SK-N-SH (cell line): Measurements from ENCODE around the gene GALNT1. TPM values are rescaled to one million over a fixed set of nuclear protein-coding genes. Genes with fewer than 3 reads are reported as not detected.

Experiments used
- CTCF ChIA-PET: fragments of 300-600, 350-600 bp; formaldehyde crosslinking; extraction: SDS; loops from one replicate; lab custom pipeline; 2021; lab: Yijun Ruan, JAX
- POLR2A ChIA-PET: fragments of 350-600 bp; sonication (Branson Sonifier 250); formaldehyde crosslinking; extraction: SDS; loops from one replicate; lab custom pipeline; 2020; ENCODE audit warnings: antibody characterized with exemption, inconsistent platforms; lab: Yijun Ruan, JAX
- DNase-seq: peaks from one replicate; pipeline ENCODE4 v3.0.0; 2012
- H2AFZ ChIP-seq: fragments of 200-600 bp; sonication (generic); 2 replicates; pipeline ENCODE4 v1.8.1; 2016; ENCODE audit warnings: antibody characterized with exemption, mild to moderate bottlenecking, low read depth
- H3F3A ChIP-seq: fragments of 200-600 bp; sonication (generic); replicated peaks from 2 replicates; pipeline ENCODE3; 2016; ENCODE audit warnings: antibody characterized with exemption, mild to moderate bottlenecking; ENCODE audit not compliant: insufficient read depth
- H3K27ac ChIP-seq, 2 experiments: fragments of 200-500 bp in 1 of 2; fragments of 200-600 bp in 1 of 2; sonication (Bioruptor generic) in 1 of 2; sonication (generic), shearing (Covaris generic) in 1 of 2; 2 replicates each; pipeline versions ENCODE4 v1.5.1 to v1.6.1; 2014 to 2016; ENCODE audit warnings: low read depth in 2 of 2, inconsistent platforms in 1 of 2, low read length in 1 of 2, mild to moderate bottlenecking in 1 of 2, mixed read lengths in 1 of 2
- H3K27me3 ChIP-seq: fragments of 200-600 bp; sonication (generic), shearing (Covaris generic); 2 replicates; pipeline ENCODE4 v1.6.1; 2016; ENCODE audit warnings: mixed run types; ENCODE audit not compliant: insufficient read depth
- H3K36me3 ChIP-seq, 2 experiments: fragments of 200-500 bp in 1 of 2; fragments of 200-600 bp in 1 of 2; sonication (Bioruptor generic) in 1 of 2; sonication (generic) in 1 of 2; replicated peaks in 1 of 2; 2 replicates each; pipeline versions ENCODE3 to v1.5.1; 2014 to 2016; ENCODE audit warnings: low read length in 1 of 2, mild to moderate bottlenecking in 1 of 2; ENCODE audit not compliant: insufficient read depth in 2 of 2, control insufficient read depth in 1 of 2
- H3K4me1 ChIP-seq, 2 experiments: fragments of 200-500 bp in 1 of 2; fragments of 200-600 bp in 1 of 2; sonication (Bioruptor generic) in 1 of 2; sonication (generic), shearing (Covaris generic) in 1 of 2; 2 replicates each; pipeline versions ENCODE4 v1.5.1 to v1.6.1; 2014 to 2016; ENCODE audit warnings: low read depth in 1 of 2, low read length in 1 of 2, mixed run types in 1 of 2; ENCODE audit not compliant: insufficient read depth in 2 of 2, control insufficient read depth in 1 of 2
- H3K4me2 ChIP-seq: fragments of 200-600 bp; sonication (generic), shearing (Covaris generic); 2 replicates; pipeline ENCODE4 v1.6.1; 2017; ENCODE audit warnings: mixed run types
- H3K4me3 ChIP-seq, 2 experiments: fragments of 200-500 bp in 1 of 2; fragments of 200-600 bp in 1 of 2; sonication (Bioruptor generic) in 1 of 2; sonication (generic), shearing (Covaris generic) in 1 of 2; 2 replicates each; pipeline versions ENCODE4 v1.5.1 to v1.8.1; 2014 to 2016; ENCODE audit warnings: low read depth in 2 of 2, inconsistent platforms in 1 of 2, low read length in 1 of 2, mild to moderate bottlenecking in 1 of 2, mixed read lengths in 1 of 2, moderate library complexity in 1 of 2
- H3K79me2 ChIP-seq: fragments of 200-600 bp; sonication (generic); 2 replicates; pipeline ENCODE4 v1.8.1; 2017; ENCODE audit warnings: mild to moderate bottlenecking; ENCODE audit not compliant: insufficient read depth
- H3K9ac ChIP-seq: fragments of 200-600 bp; sonication (generic); 2 replicates; pipeline ENCODE4 v1.6.1; 2017; ENCODE audit warnings: mixed run types
- H3K9me2 ChIP-seq: fragments of 200-600 bp; sonication (generic); 2 replicates; pipeline ENCODE4 v1.6.1; 2017; ENCODE audit warnings: mixed run types
- H3K9me3 ChIP-seq: fragments of 200-600 bp; sonication (generic); 2 replicates; pipeline ENCODE4 v1.6.1; 2017; ENCODE audit warnings: mixed run types, mild to moderate bottlenecking, moderate library complexity
- H4K20me1 ChIP-seq: fragments of 200-600 bp; sonication (generic); 2 replicates; pipeline ENCODE4 v1.6.1; 2017; ENCODE audit warnings: mild to moderate bottlenecking, mixed run types; ENCODE audit not compliant: insufficient read depth
- CHD2 ChIP-seq: fragments of 150-350 bp; IDR thresholded peaks from 2 replicates; pipeline ENCODE4 v1.6.1; 2018; ENCODE audit warnings: low read length; ENCODE audit not compliant: partially characterized antibody
- FOSL2 ChIP-seq: IDR thresholded peaks from 2 replicates; pipeline ENCODE4 v1.4.0; 2012; ENCODE audit warnings: low read depth, mild to moderate bottlenecking, moderate library complexity, borderline replicate concordance
- FOXJ3 ChIP-seq: sonication (generic); formaldehyde crosslinking; IDR thresholded peaks from 2 replicates; pipeline ENCODE4 v1.5.1; 2020; ENCODE audit warnings: mild to moderate bottlenecking, missing genetic modification reagents
- FOXM1 ChIP-seq: IDR thresholded peaks from 2 replicates; pipeline ENCODE4 v1.4.0; 2012; ENCODE audit warnings: low read depth, mild to moderate bottlenecking
- JUND ChIP-seq: IDR thresholded peaks from 2 replicates; pipeline ENCODE4 v1.4.0; 2012
- MXI1 ChIP-seq: IDR thresholded peaks from 2 replicates; pipeline ENCODE4 v1.6.1; 2012; ENCODE audit warnings: mild to moderate bottlenecking, low read depth, low read length, improper control_type of control experiment
- NRF1 ChIP-seq: IDR thresholded peaks from 2 replicates; pipeline ENCODE4 v1.6.1; 2012; ENCODE audit warnings: low read depth, mild to moderate bottlenecking, low read length
- RAD21 ChIP-seq: IDR thresholded peaks from 2 replicates; pipeline ENCODE4 v1.6.1; 2012; ENCODE audit warnings: mild to moderate bottlenecking, low read length
- RCOR1 ChIP-seq: fragments of 150-350 bp; IDR thresholded peaks from 2 replicates; pipeline ENCODE4 v1.6.1; 2017; ENCODE audit warnings: antibody characterized with exemption, low read length
- RFX5 ChIP-seq: IDR thresholded peaks from 2 replicates; pipeline ENCODE4 v1.6.1; 2012; ENCODE audit warnings: mild to moderate bottlenecking, improper control_type of control experiment, low read length
- SMC3 ChIP-seq: IDR thresholded peaks from 2 replicates; pipeline ENCODE4 v1.6.1; 2012; ENCODE audit warnings: low read depth, low read length, improper control_type of control experiment
- TAF1 ChIP-seq: IDR thresholded peaks from 2 replicates; pipeline ENCODE4 v1.6.1; 2012; ENCODE audit warnings: low read depth, mild to moderate bottlenecking, low read length, moderate library complexity, borderline replicate concordance
- TCF12 ChIP-seq: IDR thresholded peaks from 2 replicates; pipeline ENCODE4 v1.4.0; 2012
- WGBS: methylation state at CpG from one replicate; pipeline ENCODE4 v1.1.6; 2017; ENCODE audit warnings: low lambda C conversion rate; 5-methylcytosine and 5-hydroxymethylcytosine counted together
- polyA plus RNA-seq, 3 experiments: library from polyadenylated mRNA; depleted of rRNA; stranded (reverse); fragments of >200 nt; gene quantifications; 2 replicates each; pipeline ENCODE4 v1.2.3, GENCODE V29; 2012
- TF ChIP-seq, protein P1 (sequence below): IDR thresholded peaks from 2 replicates; pipeline ENCODE4 v1.6.1; 2012; ENCODE audit warnings: mild to moderate bottlenecking, low read depth, low read length, moderate library complexity
- TF ChIP-seq, protein P2 (sequence below): IDR thresholded peaks from 2 replicates; pipeline ENCODE4 v1.4.0; 2012; ENCODE audit warnings: low read depth
- TF ChIP-seq, protein P3 (sequence below): IDR thresholded peaks from 2 replicates; pipeline ENCODE4; 2012
- TF ChIP-seq, protein P4 (sequence below): IDR thresholded peaks from 2 replicates; pipeline ENCODE4 v1.4.0; 2012; ENCODE audit warnings: low read depth, borderline replicate concordance

GALNT1 gene
- polyA plus RNA-seq, 1 of the 3 experiments (the other 2 are of a cell fraction), result 15.7 TPM

DNA sequence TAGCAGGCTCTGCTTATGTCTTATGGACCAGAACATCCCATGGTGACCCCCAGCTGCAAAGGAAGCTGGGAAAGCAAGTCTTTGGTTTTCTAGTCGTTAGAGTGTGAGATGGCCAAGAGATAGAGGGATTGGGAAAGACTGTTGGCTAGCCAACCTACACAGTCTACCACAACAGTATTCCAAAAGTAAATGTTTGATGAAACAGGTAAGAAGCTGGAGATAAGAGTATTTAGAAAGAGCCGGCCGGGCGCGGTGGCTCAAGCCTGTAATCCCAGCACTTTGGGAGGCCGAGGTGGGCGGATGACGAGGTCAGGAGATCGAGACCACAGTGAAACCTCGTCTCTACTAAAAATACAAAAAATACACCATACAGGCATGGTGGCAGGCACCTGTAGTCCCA is 124.4 kb downstream of the GALNT1 start:
- H3K9ac ChIP-seq, result no peak overlapping the region
- TF ChIP-seq, protein P1, sequence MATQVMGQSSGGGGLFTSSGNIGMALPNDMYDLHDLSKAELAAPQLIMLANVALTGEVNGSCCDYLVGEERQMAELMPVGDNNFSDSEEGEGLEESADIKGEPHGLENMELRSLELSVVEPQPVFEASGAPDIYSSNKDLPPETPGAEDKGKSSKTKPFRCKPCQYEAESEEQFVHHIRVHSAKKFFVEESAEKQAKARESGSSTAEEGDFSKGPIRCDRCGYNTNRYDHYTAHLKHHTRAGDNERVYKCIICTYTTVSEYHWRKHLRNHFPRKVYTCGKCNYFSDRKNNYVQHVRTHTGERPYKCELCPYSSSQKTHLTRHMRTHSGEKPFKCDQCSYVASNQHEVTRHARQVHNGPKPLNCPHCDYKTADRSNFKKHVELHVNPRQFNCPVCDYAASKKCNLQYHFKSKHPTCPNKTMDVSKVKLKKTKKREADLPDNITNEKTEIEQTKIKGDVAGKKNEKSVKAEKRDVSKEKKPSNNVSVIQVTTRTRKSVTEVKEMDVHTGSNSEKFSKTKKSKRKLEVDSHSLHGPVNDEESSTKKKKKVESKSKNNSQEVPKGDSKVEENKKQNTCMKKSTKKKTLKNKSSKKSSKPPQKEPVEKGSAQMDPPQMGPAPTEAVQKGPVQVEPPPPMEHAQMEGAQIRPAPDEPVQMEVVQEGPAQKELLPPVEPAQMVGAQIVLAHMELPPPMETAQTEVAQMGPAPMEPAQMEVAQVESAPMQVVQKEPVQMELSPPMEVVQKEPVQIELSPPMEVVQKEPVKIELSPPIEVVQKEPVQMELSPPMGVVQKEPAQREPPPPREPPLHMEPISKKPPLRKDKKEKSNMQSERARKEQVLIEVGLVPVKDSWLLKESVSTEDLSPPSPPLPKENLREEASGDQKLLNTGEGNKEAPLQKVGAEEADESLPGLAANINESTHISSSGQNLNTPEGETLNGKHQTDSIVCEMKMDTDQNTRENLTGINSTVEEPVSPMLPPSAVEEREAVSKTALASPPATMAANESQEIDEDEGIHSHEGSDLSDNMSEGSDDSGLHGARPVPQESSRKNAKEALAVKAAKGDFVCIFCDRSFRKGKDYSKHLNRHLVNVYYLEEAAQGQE, result no peak
- no peak for TF ChIP-seq RCOR1
- no peak for TF ChIP-seq JUND
- TF ChIP-seq NRF1, result no peak
- TF ChIP-seq SMC3, result no peak
- no peak for TF ChIP-seq TCF12
- no peak for TF ChIP-seq CHD2
- TF ChIP-seq, protein P2, sequence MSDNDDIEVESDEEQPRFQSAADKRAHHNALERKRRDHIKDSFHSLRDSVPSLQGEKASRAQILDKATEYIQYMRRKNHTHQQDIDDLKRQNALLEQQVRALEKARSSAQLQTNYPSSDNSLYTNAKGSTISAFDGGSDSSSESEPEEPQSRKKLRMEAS, result no peak
- TF ChIP-seq TAF1, result no peak
- no peak for TF ChIP-seq FOXM1
- no peak for TF ChIP-seq RFX5
- no peak for TF ChIP-seq RAD21
- no peak for TF ChIP-seq FOSL2
- no peak for TF ChIP-seq FOXJ3
- TF ChIP-seq, protein P3, sequence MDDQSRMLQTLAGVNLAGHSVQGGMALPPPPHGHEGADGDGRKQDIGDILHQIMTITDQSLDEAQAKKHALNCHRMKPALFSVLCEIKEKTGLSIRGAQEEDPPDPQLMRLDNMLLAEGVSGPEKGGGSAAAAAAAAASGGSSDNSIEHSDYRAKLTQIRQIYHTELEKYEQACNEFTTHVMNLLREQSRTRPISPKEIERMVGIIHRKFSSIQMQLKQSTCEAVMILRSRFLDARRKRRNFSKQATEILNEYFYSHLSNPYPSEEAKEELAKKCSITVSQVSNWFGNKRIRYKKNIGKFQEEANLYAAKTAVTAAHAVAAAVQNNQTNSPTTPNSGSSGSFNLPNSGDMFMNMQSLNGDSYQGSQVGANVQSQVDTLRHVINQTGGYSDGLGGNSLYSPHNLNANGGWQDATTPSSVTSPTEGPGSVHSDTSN, result no peak
- TF ChIP-seq MXI1, result no peak
- TF ChIP-seq, protein P4, sequence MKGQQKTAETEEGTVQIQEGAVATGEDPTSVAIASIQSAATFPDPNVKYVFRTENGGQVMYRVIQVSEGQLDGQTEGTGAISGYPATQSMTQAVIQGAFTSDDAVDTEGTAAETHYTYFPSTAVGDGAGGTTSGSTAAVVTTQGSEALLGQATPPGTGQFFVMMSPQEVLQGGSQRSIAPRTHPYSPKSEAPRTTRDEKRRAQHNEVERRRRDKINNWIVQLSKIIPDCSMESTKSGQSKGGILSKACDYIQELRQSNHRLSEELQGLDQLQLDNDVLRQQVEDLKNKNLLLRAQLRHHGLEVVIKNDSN, result no peak
- TF ChIP-seq, all 33 proteins: peak for 0
- H3K36me3 ChIP-seq, result peaks cover 21 to 23% of the 10 kb centered on the region in 2 experiments
- ChIA-PET POLR2A (no interaction called here), CTCF (no interaction called here)
- H2AFZ ChIP-seq, result no peak overlapping the region
- no peaks in the 10 kb centered on the region for H3K9me3 ChIP-seq
- H3K79me2 ChIP-seq, result no peaks in the 10 kb centered on the region
- H3F3A ChIP-seq, result peaks cover 17% of the 10 kb centered on the region
- no peak overlapping the region for H3K27ac ChIP-seq
- WGBS, result 97% methylated on average over 10 of the region's 10 CpGs
- H3K9me2 ChIP-seq, result no peaks in the 10 kb centered on the region
- no peaks in the 10 kb centered on the region for H3K27me3 ChIP-seq
- DNase-seq, result no peak
- H3K4me3 ChIP-seq, result no peak overlapping the region
- no peaks in the 10 kb centered on the region for H4K20me1 ChIP-seq
- H3K4me2 ChIP-seq, result no peak overlapping the region
- no peaks in the 10 kb centered on the region; a peak in 1 of 4 replicates for H3K4me1 ChIP-seq
